ENCODE results near the gene RASSF1.
A peak's percentile ranks its signal among the peaks of the same experiment; 100 is the strongest.

Gene RASSF1

GRCh38 chr3:50294089-50294488 lies 46.5 kb downstream of the RASSF1 start:
- Histone ChIP-seq H3K27me3 (ENCODE audit: insufficient read depth, low read length, poor library complexity, severe bottlenecking) (no peaks in the 10 kb centered on the region), H3K4me1 (ENCODE audit: insufficient read depth, low read length, poor library complexity, severe bottlenecking) (peaks cover 24% of the 10 kb centered on the region), H4K20me1 (ENCODE audit: insufficient read depth, low read length, poor library complexity, severe bottlenecking) (peaks cover 7% of the 10 kb centered on the region), H3K4me2 (ENCODE audit: low read depth, low read length, poor library complexity, severe bottlenecking) (no peak overlapping the region), H3F3A (ENCODE audit: low read depth) (no peaks in the 10 kb centered on the region), H3K36me3 (ENCODE audit: insufficient read depth, low read length) (no peaks in the 10 kb centered on the region), H3K9ac (ENCODE audit: low read depth, low read length, poor library complexity, severe bottlenecking) (no peak overlapping the region), H3K79me2 (ENCODE audit: insufficient read depth, low read length) (peaks cover 44% of the 10 kb centered on the region), H3K9me2 (replicated peaks; ENCODE audit: low read depth, low read length) (no peaks in the 10 kb centered on the region), H3K4me3 (ENCODE audit: low read length, poor library complexity, severe bottlenecking) (no peak overlapping the region), H3K9me3 (ENCODE audit: insufficient read depth, low read depth, low read length) (no peaks in the 10 kb centered on the region), H2AFZ (ENCODE audit: low read length) (no peak overlapping the region)
- TF ChIP-seq EZH2phosphoT487 (IDR thresholded peaks at IDR 0.05; ENCODE audit: borderline replicate concordance), result no peak
- TF ChIP-seq, protein P1, sequence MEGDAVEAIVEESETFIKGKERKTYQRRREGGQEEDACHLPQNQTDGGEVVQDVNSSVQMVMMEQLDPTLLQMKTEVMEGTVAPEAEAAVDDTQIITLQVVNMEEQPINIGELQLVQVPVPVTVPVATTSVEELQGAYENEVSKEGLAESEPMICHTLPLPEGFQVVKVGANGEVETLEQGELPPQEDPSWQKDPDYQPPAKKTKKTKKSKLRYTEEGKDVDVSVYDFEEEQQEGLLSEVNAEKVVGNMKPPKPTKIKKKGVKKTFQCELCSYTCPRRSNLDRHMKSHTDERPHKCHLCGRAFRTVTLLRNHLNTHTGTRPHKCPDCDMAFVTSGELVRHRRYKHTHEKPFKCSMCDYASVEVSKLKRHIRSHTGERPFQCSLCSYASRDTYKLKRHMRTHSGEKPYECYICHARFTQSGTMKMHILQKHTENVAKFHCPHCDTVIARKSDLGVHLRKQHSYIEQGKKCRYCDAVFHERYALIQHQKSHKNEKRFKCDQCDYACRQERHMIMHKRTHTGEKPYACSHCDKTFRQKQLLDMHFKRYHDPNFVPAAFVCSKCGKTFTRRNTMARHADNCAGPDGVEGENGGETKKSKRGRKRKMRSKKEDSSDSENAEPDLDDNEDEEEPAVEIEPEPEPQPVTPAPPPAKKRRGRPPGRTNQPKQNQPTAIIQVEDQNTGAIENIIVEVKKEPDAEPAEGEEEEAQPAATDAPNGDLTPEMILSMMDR (conservative IDR thresholded peaks at IDR 0.05; ENCODE audit: low read length), result no peak

GRCh38 chr3:50293079-50293801 lies 47.4 kb downstream of the RASSF1 start:
- Histone ChIP-seq H4K20me1 (ENCODE audit: insufficient read depth, low read length, poor library complexity, severe bottlenecking) (peaks cover 3% of the 10 kb centered on the region), H2AFZ (ENCODE audit: low read length) (no peak overlapping the region), H3K9me2 (replicated peaks; ENCODE audit: low read depth, low read length) (no peaks in the 10 kb centered on the region), H3K9me3 (ENCODE audit: insufficient read depth, low read depth, low read length) (no peaks in the 10 kb centered on the region), H3K4me3 (ENCODE audit: low read length, poor library complexity, severe bottlenecking) (peak overlapping the region; percentile 72), H3K4me1 (ENCODE audit: insufficient read depth, low read length, poor library complexity, severe bottlenecking) (peaks cover 24% of the 10 kb centered on the region), H3K4me2 (ENCODE audit: low read depth, low read length, poor library complexity, severe bottlenecking) (peak overlapping the region; percentile 84), H3F3A (ENCODE audit: low read depth) (no peaks in the 10 kb centered on the region), H3K79me2 (ENCODE audit: insufficient read depth, low read length) (peaks cover 40% of the 10 kb centered on the region), H3K36me3 (ENCODE audit: insufficient read depth, low read length) (peaks cover 8% of the 10 kb centered on the region; the same call in 1 of the 2 replicates), H3K9ac (ENCODE audit: low read depth, low read length, poor library complexity, severe bottlenecking) (peak overlapping the region; percentile 74), H3K27me3 (ENCODE audit: insufficient read depth, low read length, poor library complexity, severe bottlenecking) (no peaks in the 10 kb centered on the region)
- no peak for TF ChIP-seq EZH2phosphoT487 (IDR thresholded peaks at IDR 0.05; ENCODE audit: borderline replicate concordance)
- TF ChIP-seq, protein P1 (conservative IDR thresholded peaks at IDR 0.05; ENCODE audit: low read length), result no peak

DNA sequence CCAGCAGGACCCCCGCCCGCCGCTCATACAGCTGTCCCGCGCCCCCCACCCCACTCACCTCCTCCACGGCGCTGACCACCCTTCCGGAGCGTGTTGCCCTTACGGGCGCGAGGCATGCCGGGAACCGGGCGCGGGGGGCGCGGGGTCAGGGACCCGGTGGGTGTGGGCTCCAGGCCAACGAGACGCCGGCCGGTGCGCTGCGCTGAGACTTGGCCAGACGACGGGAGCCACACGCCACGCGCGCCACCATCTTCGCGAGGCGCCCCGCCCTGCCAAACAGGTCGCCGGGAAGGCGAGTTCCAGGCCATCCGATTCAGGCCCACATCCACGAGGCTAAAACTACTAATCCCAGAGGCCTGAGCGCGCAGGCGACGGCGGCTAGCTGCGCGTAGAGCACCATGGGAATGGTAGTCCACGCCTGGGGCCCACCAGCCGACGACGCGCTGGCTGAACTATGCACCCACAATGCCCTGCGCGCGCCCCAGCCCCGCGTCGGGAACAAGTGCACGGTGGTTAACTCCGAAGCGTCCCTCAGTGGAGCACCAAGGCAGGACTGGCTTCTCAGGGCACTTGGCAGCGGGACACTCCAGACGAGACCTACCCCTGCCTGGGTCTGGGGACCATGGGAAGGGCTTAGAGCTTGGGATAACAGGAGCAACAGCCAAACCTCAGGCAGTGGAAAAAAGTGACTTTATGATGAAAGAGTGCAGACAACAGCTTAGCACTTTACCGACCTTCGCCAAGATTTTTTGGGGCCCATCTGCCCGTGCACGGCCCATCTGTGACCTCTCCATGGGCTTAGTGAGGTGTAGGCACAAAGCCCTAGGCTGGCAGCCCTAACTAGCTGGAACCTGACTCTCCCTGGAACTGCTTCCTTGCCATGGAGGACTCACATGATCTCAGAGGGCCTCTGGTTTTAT lies 48.2 kb downstream of the RASSF1 start, which contains the start of gene IFRD2:
IFRD2 (minus strand) TSS at position 271 of the 920 bp plus-strand sequence; CDS start at position 116, 155 bp downstream.
- H3K36me3 ChIP-seq (ENCODE audit: insufficient read depth, low read length), result peaks cover 12% of the 10 kb centered on the region; the same call in 1 of the 2 replicates
- no peaks in the 10 kb centered on the region for H3K27me3 ChIP-seq (ENCODE audit: insufficient read depth, low read length, poor library complexity, severe bottlenecking)
- no peak for TF ChIP-seq EZH2phosphoT487 (IDR thresholded peaks at IDR 0.05; ENCODE audit: borderline replicate concordance)
- TF ChIP-seq, protein P1 (conservative IDR thresholded peaks at IDR 0.05; ENCODE audit: low read length), result peak; percentile 17
- H3K9me3 ChIP-seq (ENCODE audit: insufficient read depth, low read depth, low read length), result no peaks in the 10 kb centered on the region
- H3K4me3 ChIP-seq (ENCODE audit: low read length, poor library complexity, severe bottlenecking), result peak within 1 kb of the TSS; percentile 91
- peaks cover 32% of the 10 kb centered on the region for H3K79me2 ChIP-seq (ENCODE audit: insufficient read depth, low read length)
- no peaks in the 10 kb centered on the region for H3K9me2 ChIP-seq (replicated peaks; ENCODE audit: low read depth, low read length)
- peak within 1 kb of the TSS; percentile 65 for H2AFZ ChIP-seq (ENCODE audit: low read length)
- peaks cover 20% of the 10 kb centered on the region for H3K4me1 ChIP-seq (ENCODE audit: insufficient read depth, low read length, poor library complexity, severe bottlenecking)
- H3K4me2 ChIP-seq (ENCODE audit: low read depth, low read length, poor library complexity, severe bottlenecking), result peak within 1 kb of the TSS; percentile 86
- H4K20me1 ChIP-seq (ENCODE audit: insufficient read depth, low read length, poor library complexity, severe bottlenecking), result peaks cover 3% of the 10 kb centered on the region
- H3F3A ChIP-seq (ENCODE audit: low read depth), result no peaks in the 10 kb centered on the region
- H3K9ac ChIP-seq (ENCODE audit: low read depth, low read length, poor library complexity, severe bottlenecking), result peak within 1 kb of the TSS; percentile 76

All from Loucy (cell line).